Panc1 (cell line): ENCODE measurements around the gene NFRKB. TPM values are rescaled to one million over a fixed set of nuclear protein-coding genes. Genes with fewer than 3 reads are reported as not detected.

Source experiments
- ATAC-seq: fragments of 200-7000 bp; cut with Tn5 transposase; 2 replicates; pipeline ENCODE4 v1.9.1; 2020; ENCODE audit warnings: mild to moderate bottlenecking, moderate library complexity
- BruUV-seq: library from RNA; stranded (reverse); fragments of 400-500 nt; replicated peaks from 2 replicates; lab custom pipeline; 2021; lab: Mats Ljungman, UMichigan
- CTCF ChIA-PET: fragments of 300-600 bp; sonication (Branson Sonifier 250); formaldehyde crosslinking; loops from one replicate; lab custom pipeline; 2022; ENCODE audit warnings: antibody characterized with exemption; lab: Charles Lee
- POLR2A ChIA-PET: fragments of 300-600 bp; sonication (Branson Sonifier 250); formaldehyde crosslinking; loops from one replicate; lab custom pipeline; 2022; ENCODE audit warnings: antibody characterized with exemption; lab: Charles Lee
- DNase-seq: peaks from one replicate; pipeline ENCODE4 v3.0.0-alpha.2; 2010; ENCODE audit warnings: low read depth, low spot score
- H3K27ac ChIP-seq: 2 replicates; pipeline ENCODE4 v1.5.1; 2011; ENCODE audit warnings: mild to moderate bottlenecking, low read length, inconsistent platforms
- H3K27me3 ChIP-seq: fragments of 200-500 bp; sonication (Bioruptor generic); 2 replicates; pipeline ENCODE4 v1.6.0; 2014; ENCODE audit warnings: low read length, inconsistent platforms; ENCODE audit not compliant: control insufficient read depth, insufficient read depth
- H3K36me3 ChIP-seq: fragments of 200-500 bp; sonication (Bioruptor generic); 2 replicates; pipeline ENCODE4 v1.5.1; 2014; ENCODE audit warnings: inconsistent platforms, mild to moderate bottlenecking, low read length, moderate library complexity; ENCODE audit not compliant: control insufficient read depth, insufficient read depth
- H3K4me1 ChIP-seq: 2 replicates; pipeline ENCODE4 v1.5.1; 2011; ENCODE audit warnings: inconsistent platforms, mild to moderate bottlenecking, low read length, moderate library complexity; ENCODE audit not compliant: control insufficient read depth, insufficient read depth
- H3K4me3 ChIP-seq, 2 experiments: 2 replicates each; pipeline ENCODE4 v1.5.1; 2011 to 2012; ENCODE audit warnings: low read depth in 2 of 2, low read length in 2 of 2, mild to moderate bottlenecking in 2 of 2, inconsistent platforms in 1 of 2, moderate library complexity in 1 of 2
- H3K9me3 ChIP-seq: fragments of 200-500 bp; sonication (Bioruptor generic); 2 replicates; pipeline ENCODE4 v1.5.1; 2014; ENCODE audit warnings: low read depth, mild to moderate bottlenecking, inconsistent platforms, low read length, moderate library complexity; ENCODE audit not compliant: control insufficient read depth, insufficient read depth
- POLR2AphosphoS5 ChIP-seq: IDR thresholded peaks from 2 replicates; pipeline ENCODE4 v1.6.1; 2012; ENCODE audit warnings: mild to moderate bottlenecking, low read depth, low read length, moderate library complexity
- REST ChIP-seq, 2 experiments: IDR thresholded peaks; 2 replicates each; pipeline ENCODE4 v1.6.1; 2011 to 2012; ENCODE audit warnings: low read depth in 2 of 2, control low read depth in 1 of 2, low read length in 1 of 2, mild to moderate bottlenecking in 1 of 2, moderate library complexity in 1 of 2; ENCODE audit not compliant: insufficient read depth in 1 of 2
- SIN3A ChIP-seq: IDR thresholded peaks from 2 replicates; pipeline ENCODE4 v1.6.1; 2012; ENCODE audit warnings: low read depth, mild to moderate bottlenecking, low read length, moderate library complexity, borderline replicate concordance; ENCODE audit not compliant: insufficient read depth
- TCF7L2 ChIP-seq: IDR thresholded peaks from 2 replicates; pipeline ENCODE4 v1.6.1; 2011; ENCODE audit warnings: mild to moderate bottlenecking, low read depth, low read length, inconsistent platforms
- in situ Hi-C: cut with HindIII; loops from 2 replicates; pipeline ENCODE4 v1.10.0; 2016; ENCODE audit warnings: low sequenced_read_pairs, low pct_unique_long_range_greater_than_20kb
- intact Hi-C: fragments of 100-400 bp; cut with micrococcal nuclease; formaldehyde crosslinking; loops from one replicate; pipeline ENCODE4 v1.10.0; 2022; ENCODE audit not compliant: unreplicated experiment
- total RNA-seq: library from RNA; stranded (reverse); gene quantifications from one replicate; pipeline ENCODE4 v1.2.1, GENCODE V29; 2021; ENCODE audit not compliant: unreplicated experiment
- TF ChIP-seq, protein P1 (sequence below): fragments of 450-650 bp; IDR thresholded peaks from 2 replicates; pipeline ENCODE4 v1.5.1; 2017; ENCODE audit warnings: mild to moderate bottlenecking

The NFRKB gene
- total RNA-seq, 1 experiment from 2014 or later, result 58.8 TPM

DNA sequence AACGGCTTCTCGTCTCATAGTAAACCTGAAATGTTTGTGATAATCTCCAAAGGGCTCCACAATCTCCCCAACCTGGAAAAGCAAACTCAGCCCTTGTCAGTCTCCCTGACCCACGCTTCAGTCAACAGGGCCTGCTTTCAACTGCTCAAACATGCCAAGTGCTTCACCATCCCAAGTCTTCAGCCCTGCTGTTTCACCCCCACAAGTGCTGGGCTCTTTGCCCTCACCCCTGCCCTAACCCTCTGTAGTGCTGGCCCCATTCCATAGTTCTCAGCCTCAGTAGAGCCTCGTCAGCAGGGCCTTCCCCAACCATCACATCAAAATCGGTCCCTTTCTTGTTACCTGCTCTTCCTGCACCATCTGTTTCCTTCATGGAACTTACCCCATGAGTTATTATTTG is 43.4 kb upstream of the NFRKB start:
- POLR2A ChIA-PET, result no interaction called here
- DNase-seq (no peak), ATAC-seq (no peak)
- TF ChIP-seq REST (IDR thresholded peaks at IDR 0.05; ENCODE audit: insufficient read depth in 1 of 2, low read depth in 2 of 2, low read length in 1 of 2) (no peak), POLR2AphosphoS5 (no peak), SIN3A (no peak), TCF7L2 (no peak)
- TF ChIP-seq, protein P1, sequence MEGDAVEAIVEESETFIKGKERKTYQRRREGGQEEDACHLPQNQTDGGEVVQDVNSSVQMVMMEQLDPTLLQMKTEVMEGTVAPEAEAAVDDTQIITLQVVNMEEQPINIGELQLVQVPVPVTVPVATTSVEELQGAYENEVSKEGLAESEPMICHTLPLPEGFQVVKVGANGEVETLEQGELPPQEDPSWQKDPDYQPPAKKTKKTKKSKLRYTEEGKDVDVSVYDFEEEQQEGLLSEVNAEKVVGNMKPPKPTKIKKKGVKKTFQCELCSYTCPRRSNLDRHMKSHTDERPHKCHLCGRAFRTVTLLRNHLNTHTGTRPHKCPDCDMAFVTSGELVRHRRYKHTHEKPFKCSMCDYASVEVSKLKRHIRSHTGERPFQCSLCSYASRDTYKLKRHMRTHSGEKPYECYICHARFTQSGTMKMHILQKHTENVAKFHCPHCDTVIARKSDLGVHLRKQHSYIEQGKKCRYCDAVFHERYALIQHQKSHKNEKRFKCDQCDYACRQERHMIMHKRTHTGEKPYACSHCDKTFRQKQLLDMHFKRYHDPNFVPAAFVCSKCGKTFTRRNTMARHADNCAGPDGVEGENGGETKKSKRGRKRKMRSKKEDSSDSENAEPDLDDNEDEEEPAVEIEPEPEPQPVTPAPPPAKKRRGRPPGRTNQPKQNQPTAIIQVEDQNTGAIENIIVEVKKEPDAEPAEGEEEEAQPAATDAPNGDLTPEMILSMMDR, result no peak
- Histone ChIP-seq H3K27me3 (no peaks in the 10 kb centered on the region), H3K4me1 (no peaks in the 10 kb centered on the region), H3K27ac (no peak overlapping the region), H3K9me3 (no peaks in the 10 kb centered on the region), H3K36me3 (no peaks in the 10 kb centered on the region), H3K4me3 (no peak overlapping the region)
- intact Hi-C loops, result no loop called here
- no TSS peak for BruUV-seq
- CTCF ChIA-PET, result no interaction called here
- in situ Hi-C loops, result no loop called here

GRCh38 chr11:129937592-129938238 is 42.3 kb upstream of the NFRKB start:
- Histone ChIP-seq H3K4me1 (no peaks in the 10 kb centered on the region), H3K27ac (no peak overlapping the region), H3K4me3 (no peak overlapping the region), H3K27me3 (no peaks in the 10 kb centered on the region), H3K36me3 (no peaks in the 10 kb centered on the region), H3K9me3 (no peaks in the 10 kb centered on the region)
- DNase-seq, result no peak
- no peak for TF ChIP-seq TCF7L2
- TF ChIP-seq, protein P1, result no peak
- TF ChIP-seq SIN3A, result no peak
- TF ChIP-seq POLR2AphosphoS5, result no peak
- TF ChIP-seq REST (IDR thresholded peaks at IDR 0.05; ENCODE audit: insufficient read depth in 1 of 2, low read depth in 2 of 2, low read length in 1 of 2), result no peak
- in situ Hi-C loops (no loop called here), intact Hi-C loops (no loop called here)
- POLR2A ChIA-PET, result no interaction called here
- no TSS peak for BruUV-seq
- no peak for ATAC-seq
- CTCF ChIA-PET, result no interaction called here
